Measurements from ENCODE around the gene EIF1. TPM values are rescaled to one million over a fixed set of nuclear protein-coding genes. Genes with fewer than 3 reads are reported as not detected.

The EIF1 gene
- total and polyA plus RNA-seq, 4 donors = 56.5 to 755 (median 159) TPM

DNA sequence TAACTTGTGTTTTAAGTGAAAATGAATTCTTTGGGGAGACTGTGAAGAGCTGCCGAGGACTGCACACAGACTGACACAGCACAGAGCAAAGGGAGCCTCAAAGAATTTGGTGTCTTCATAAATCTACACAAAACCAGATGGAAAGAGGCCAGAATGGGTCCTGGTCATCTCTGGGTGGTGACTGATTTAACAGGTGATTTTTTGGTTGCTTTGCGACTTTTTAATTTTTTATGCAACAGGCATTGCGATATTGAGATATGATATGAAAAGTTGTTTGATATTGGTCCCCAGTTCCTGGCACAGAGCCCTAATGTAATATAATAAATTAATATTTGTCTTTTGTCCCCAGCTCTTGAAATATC is 12.6 kb upstream of the EIF1 start:
- Histone ChIP-seq H3K9me3 (ENCODE audit: control insufficient read depth in 4 of 4, low read length in 3 of 4) (no peaks in the 10 kb centered on the region), H3K4me3 (ENCODE audit: low read depth in 1 of 3, low read length in 3 of 3) (no peak overlapping the region), H3K9ac (ENCODE audit: low read depth in 1 of 2, low read length in 2 of 2) (no peak overlapping the region), H3K27ac (ENCODE audit: low read depth in 1 of 2, low read length in 2 of 2) (peak overlapping the region; percentile 17 to 42), H3K4me1 (ENCODE audit: control insufficient read depth in 4 of 4, insufficient read depth in 4 of 4, low read length in 3 of 4) (peaks cover 2 to 13% (median 10%) of the 10 kb centered on the region in 4 donors), H3K36me3 (ENCODE audit: control insufficient read depth in 4 of 4, insufficient read depth in 3 of 4, low read depth in 1 of 4, low read length in 3 of 4) (no peaks in the 10 kb centered on the region), H3K27me3 (ENCODE audit: control insufficient read depth in 4 of 4, insufficient read depth in 4 of 4, low read length in 3 of 4) (no peaks in the 10 kb centered on the region)
- no peak for TF ChIP-seq EGR1 (IDR thresholded peaks at IDR 0.05; ENCODE audit: low read depth in 2 of 2)
- DNase-seq (ENCODE audit: low spot score) = no peak
- 38% methylated on average over 3 of the region's 3 CpGs for WGBS

DNA sequence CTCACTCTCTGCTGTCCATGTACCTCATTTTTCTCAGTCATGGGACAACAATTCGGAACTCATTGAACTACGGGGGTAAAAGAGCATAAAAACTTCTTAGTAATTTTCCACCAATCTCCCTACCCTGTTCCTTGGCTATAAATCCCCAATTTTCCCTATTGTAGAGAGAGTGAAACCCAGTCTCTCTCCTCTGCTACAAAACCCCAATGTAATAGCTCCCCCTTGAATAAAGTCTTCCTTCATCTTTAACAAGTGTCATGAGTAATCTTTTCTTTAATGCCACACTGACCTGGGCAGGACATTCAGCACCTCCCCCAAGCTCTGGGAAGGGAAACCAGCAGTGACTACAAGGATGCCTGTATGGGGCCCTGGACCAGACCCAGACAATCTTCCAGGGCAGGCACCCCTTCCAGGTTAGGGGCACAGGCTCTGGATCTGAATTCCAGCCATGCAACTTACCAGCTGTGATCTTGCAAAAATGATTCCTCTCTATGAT is 10.2 kb upstream of the EIF1 start:
- peak overlapping the region; percentile 45 to 80 for H3K27ac ChIP-seq (ENCODE audit: low read depth in 1 of 2, low read length in 2 of 2)
- no peaks in the 10 kb centered on the region for H3K9me3 ChIP-seq (ENCODE audit: control insufficient read depth in 4 of 4, low read length in 3 of 4)
- no peaks in the 10 kb centered on the region for H3K36me3 ChIP-seq (ENCODE audit: control insufficient read depth in 4 of 4, insufficient read depth in 3 of 4, low read depth in 1 of 4, low read length in 3 of 4)
- no peak for DNase-seq (ENCODE audit: low spot score)
- 89% methylated on average over 2 of the region's 2 CpGs for WGBS
- peaks cover 2 to 13% (median 10%) of the 10 kb centered on the region in 4 donors for H3K4me1 ChIP-seq (ENCODE audit: control insufficient read depth in 4 of 4, insufficient read depth in 4 of 4, low read length in 3 of 4)
- TF ChIP-seq, protein P1, sequence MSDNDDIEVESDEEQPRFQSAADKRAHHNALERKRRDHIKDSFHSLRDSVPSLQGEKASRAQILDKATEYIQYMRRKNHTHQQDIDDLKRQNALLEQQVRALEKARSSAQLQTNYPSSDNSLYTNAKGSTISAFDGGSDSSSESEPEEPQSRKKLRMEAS (IDR thresholded peaks at IDR 0.05) = no peak
- TF ChIP-seq EGR1 (IDR thresholded peaks at IDR 0.05; ENCODE audit: low read depth in 2 of 2) (no peak), YY1 (IDR thresholded peaks at IDR 0.05) (no peak), JUND (IDR thresholded peaks at IDR 0.05) (no peak), HNF4A (conservative IDR thresholded peaks at IDR 0.05) (no peak), NR2F2 (IDR thresholded peaks at IDR 0.05) (no peak), FOXA1 (IDR thresholded peaks at IDR 0.05) (no peak), RAD21 (IDR thresholded peaks at IDR 0.05) (no peak), GABPA (IDR thresholded peaks at IDR 0.05 in 1 of 2, conservative IDR thresholded peaks at IDR 0.05 in 1 of 2) (no peak), SP1 (IDR thresholded peaks at IDR 0.05) (no peak), FOXA2 (IDR thresholded peaks at IDR 0.05) (no peak), RXRA (IDR thresholded peaks at IDR 0.05) (no peak), HNF4G (IDR thresholded peaks at IDR 0.05) (no peak)
- TF ChIP-seq, protein P2, sequence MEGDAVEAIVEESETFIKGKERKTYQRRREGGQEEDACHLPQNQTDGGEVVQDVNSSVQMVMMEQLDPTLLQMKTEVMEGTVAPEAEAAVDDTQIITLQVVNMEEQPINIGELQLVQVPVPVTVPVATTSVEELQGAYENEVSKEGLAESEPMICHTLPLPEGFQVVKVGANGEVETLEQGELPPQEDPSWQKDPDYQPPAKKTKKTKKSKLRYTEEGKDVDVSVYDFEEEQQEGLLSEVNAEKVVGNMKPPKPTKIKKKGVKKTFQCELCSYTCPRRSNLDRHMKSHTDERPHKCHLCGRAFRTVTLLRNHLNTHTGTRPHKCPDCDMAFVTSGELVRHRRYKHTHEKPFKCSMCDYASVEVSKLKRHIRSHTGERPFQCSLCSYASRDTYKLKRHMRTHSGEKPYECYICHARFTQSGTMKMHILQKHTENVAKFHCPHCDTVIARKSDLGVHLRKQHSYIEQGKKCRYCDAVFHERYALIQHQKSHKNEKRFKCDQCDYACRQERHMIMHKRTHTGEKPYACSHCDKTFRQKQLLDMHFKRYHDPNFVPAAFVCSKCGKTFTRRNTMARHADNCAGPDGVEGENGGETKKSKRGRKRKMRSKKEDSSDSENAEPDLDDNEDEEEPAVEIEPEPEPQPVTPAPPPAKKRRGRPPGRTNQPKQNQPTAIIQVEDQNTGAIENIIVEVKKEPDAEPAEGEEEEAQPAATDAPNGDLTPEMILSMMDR (IDR thresholded peaks at IDR 0.05; ENCODE audit: low read depth, low read length, missing input control) = no peak
- TF ChIP-seq, protein P3, sequence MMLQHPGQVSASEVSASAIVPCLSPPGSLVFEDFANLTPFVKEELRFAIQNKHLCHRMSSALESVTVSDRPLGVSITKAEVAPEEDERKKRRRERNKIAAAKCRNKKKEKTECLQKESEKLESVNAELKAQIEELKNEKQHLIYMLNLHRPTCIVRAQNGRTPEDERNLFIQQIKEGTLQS (IDR thresholded peaks at IDR 0.05) = no peak
- TF ChIP-seq, protein P4, sequence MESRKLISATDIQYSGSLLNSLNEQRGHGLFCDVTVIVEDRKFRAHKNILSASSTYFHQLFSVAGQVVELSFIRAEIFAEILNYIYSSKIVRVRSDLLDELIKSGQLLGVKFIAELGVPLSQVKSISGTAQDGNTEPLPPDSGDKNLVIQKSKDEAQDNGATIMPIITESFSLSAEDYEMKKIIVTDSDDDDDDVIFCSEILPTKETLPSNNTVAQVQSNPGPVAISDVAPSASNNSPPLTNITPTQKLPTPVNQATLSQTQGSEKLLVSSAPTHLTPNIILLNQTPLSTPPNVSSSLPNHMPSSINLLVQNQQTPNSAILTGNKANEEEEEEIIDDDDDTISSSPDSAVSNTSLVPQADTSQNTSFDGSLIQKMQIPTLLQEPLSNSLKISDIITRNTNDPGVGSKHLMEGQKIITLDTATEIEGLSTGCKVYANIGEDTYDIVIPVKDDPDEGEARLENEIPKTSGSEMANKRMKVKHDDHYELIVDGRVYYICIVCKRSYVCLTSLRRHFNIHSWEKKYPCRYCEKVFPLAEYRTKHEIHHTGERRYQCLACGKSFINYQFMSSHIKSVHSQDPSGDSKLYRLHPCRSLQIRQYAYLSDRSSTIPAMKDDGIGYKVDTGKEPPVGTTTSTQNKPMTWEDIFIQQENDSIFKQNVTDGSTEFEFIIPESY (IDR thresholded peaks at IDR 0.05) = no peak
- TF ChIP-seq, protein P5, sequence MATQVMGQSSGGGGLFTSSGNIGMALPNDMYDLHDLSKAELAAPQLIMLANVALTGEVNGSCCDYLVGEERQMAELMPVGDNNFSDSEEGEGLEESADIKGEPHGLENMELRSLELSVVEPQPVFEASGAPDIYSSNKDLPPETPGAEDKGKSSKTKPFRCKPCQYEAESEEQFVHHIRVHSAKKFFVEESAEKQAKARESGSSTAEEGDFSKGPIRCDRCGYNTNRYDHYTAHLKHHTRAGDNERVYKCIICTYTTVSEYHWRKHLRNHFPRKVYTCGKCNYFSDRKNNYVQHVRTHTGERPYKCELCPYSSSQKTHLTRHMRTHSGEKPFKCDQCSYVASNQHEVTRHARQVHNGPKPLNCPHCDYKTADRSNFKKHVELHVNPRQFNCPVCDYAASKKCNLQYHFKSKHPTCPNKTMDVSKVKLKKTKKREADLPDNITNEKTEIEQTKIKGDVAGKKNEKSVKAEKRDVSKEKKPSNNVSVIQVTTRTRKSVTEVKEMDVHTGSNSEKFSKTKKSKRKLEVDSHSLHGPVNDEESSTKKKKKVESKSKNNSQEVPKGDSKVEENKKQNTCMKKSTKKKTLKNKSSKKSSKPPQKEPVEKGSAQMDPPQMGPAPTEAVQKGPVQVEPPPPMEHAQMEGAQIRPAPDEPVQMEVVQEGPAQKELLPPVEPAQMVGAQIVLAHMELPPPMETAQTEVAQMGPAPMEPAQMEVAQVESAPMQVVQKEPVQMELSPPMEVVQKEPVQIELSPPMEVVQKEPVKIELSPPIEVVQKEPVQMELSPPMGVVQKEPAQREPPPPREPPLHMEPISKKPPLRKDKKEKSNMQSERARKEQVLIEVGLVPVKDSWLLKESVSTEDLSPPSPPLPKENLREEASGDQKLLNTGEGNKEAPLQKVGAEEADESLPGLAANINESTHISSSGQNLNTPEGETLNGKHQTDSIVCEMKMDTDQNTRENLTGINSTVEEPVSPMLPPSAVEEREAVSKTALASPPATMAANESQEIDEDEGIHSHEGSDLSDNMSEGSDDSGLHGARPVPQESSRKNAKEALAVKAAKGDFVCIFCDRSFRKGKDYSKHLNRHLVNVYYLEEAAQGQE (IDR thresholded peaks at IDR 0.05) = no peak
- no peaks in the 10 kb centered on the region for H3K27me3 ChIP-seq (ENCODE audit: control insufficient read depth in 4 of 4, insufficient read depth in 4 of 4, low read length in 3 of 4)
- peak overlapping the region in 2 of 3 donors; percentile 7 to 17 for H3K4me3 ChIP-seq (ENCODE audit: low read depth in 1 of 3, low read length in 3 of 3)
- peak overlapping the region in 1 of 2 donors; percentile 16 for H3K9ac ChIP-seq (ENCODE audit: low read depth in 1 of 2, low read length in 2 of 2)
